NT2/D1 (cell line): ENCODE measurements around the gene FLYWCH1.

Experiments
- DNase-seq: peaks from one replicate; pipeline ENCODE4 v3.0.0-alpha.2; 2011; ENCODE audit warnings: low read depth, low spot score
- H3K27me3 ChIP-seq: 2 replicates; pipeline ENCODE4 v1.6.0; 2011; ENCODE audit warnings: mild to moderate bottlenecking; ENCODE audit not compliant: insufficient read length, insufficient read depth
- H3K36me3 ChIP-seq: 2 replicates; pipeline ENCODE4 v1.6.1; 2011; ENCODE audit warnings: mild to moderate bottlenecking, low read length, mixed read lengths; ENCODE audit not compliant: insufficient read depth, insufficient read length
- H3K4me1 ChIP-seq: 2 replicates; pipeline ENCODE4 v1.5.1; 2011; ENCODE audit not compliant: insufficient read depth, insufficient read length
- H3K4me3 ChIP-seq: 2 replicates; pipeline ENCODE4 v1.5.1; 2011; ENCODE audit warnings: low read depth; ENCODE audit not compliant: insufficient read length
- H3K9ac ChIP-seq: 2 replicates; pipeline ENCODE4 v1.6.0; 2011; ENCODE audit warnings: low read depth; ENCODE audit not compliant: insufficient read length
- H3K9me3 ChIP-seq: 2 replicates; pipeline ENCODE4 v1.5.1; 2011; ENCODE audit warnings: mild to moderate bottlenecking, low read length; ENCODE audit not compliant: insufficient read depth
- SUZ12 ChIP-seq: IDR thresholded peaks from 2 replicates; pipeline ENCODE4 v1.6.1; 2011; ENCODE audit not compliant: insufficient read length, insufficient read depth; ENCODE audit errors: extremely low read depth
- YY1 ChIP-seq: IDR thresholded peaks from 2 replicates; pipeline ENCODE4 v1.6.1; 2011; ENCODE audit not compliant: insufficient read length, insufficient read depth
- ZNF274 ChIP-seq: IDR thresholded peaks from 2 replicates; pipeline ENCODE4 v1.6.1; 2011; ENCODE audit warnings: mild to moderate bottlenecking, low read depth, low read length

FLYWCH1 gene

DNA sequence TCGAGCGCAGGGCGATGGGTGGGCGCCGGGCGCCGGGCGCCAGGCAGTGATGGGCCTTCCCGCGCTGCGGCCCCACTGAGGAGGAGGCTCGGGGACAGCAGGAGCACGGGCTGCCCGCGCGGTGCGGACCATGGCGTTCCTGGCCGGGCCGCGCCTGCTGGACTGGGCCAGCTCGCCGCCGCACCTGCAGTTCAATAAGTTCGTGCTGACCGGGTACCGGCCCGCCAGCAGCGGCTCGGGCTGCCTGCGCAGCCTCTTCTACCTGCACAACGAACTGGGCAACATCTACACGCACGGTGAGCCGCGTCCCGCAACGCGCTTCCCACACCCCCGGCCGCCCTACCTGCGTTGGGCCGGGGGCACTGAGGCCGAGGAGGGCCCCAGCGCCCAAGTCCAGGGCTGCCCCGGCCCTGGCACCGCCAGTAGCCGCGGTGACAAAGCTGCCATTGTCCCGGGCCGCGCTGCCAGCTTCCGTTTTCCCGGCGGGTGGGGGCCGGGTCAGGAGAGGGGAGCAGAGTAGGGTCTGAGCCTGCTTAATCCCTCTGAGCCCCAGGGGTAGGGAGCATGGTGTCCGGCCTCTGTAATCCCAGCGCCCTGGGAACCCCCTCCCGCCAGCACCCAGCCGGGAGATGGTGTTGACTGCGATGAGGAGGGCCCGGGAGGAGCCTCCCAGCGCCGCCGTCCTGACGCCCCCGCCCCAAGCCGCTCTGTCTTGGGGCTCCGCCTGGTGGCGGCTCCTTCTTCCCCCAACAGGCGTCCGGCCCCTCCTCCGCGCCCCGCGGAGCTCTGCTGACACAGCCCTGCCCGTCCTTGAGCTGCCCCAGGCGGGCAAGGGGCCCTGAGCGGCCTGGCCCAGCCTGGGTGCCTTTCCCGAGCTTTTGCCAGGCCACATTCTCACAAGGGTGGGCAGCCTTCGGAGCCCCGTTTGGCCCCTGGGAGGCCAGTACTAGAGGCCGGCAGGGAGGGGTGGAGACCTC lies 58.1 kb downstream of the FLYWCH1 start:
- peaks cover 28% of the 10 kb centered on the region for H3K4me1 ChIP-seq
- peak; percentile 75 for DNase-seq
- H3K9me3 ChIP-seq, result no peaks in the 10 kb centered on the region
- H3K36me3 ChIP-seq, result peaks cover 62% of the 10 kb centered on the region
- no peaks in the 10 kb centered on the region for H3K27me3 ChIP-seq
- peak overlapping the region; percentile 99 for H3K9ac ChIP-seq
- H3K4me3 ChIP-seq, result peak overlapping the region; percentile 98
- TF ChIP-seq YY1, result no peak
- no peak for TF ChIP-seq ZNF274
- no peak for TF ChIP-seq SUZ12

DNA sequence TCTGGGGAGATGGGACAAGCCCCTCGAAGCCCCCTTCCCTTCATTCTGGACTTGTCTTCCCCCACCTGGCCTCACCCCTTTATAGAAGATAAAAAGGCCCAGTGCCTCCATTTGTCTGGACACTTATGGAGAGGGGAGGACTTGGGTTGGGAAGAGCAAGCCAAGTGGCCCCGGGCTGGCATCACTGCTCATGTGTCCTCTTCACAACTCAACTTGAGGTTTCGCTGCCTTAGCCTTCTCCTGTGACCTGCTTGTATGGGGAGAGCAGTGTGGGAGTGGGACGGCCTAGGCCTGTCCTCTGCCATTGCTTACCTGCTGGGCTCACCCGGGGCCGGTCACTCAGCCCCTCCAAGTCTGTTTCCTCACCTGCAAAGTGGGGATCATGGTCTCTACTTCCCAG lies 58.8 kb downstream of the FLYWCH1 start:
- no peaks in the 10 kb centered on the region for H3K27me3 ChIP-seq
- peaks cover 28% of the 10 kb centered on the region for H3K4me1 ChIP-seq
- peak overlapping the region; percentile 99 for H3K9ac ChIP-seq
- H3K36me3 ChIP-seq, result peaks cover 69% of the 10 kb centered on the region
- DNase-seq, result no peak
- TF ChIP-seq ZNF274, result no peak
- TF ChIP-seq YY1, result no peak
- no peak for TF ChIP-seq SUZ12
- H3K9me3 ChIP-seq, result no peaks in the 10 kb centered on the region
- H3K4me3 ChIP-seq, result peak overlapping the region; percentile 98

DNA sequence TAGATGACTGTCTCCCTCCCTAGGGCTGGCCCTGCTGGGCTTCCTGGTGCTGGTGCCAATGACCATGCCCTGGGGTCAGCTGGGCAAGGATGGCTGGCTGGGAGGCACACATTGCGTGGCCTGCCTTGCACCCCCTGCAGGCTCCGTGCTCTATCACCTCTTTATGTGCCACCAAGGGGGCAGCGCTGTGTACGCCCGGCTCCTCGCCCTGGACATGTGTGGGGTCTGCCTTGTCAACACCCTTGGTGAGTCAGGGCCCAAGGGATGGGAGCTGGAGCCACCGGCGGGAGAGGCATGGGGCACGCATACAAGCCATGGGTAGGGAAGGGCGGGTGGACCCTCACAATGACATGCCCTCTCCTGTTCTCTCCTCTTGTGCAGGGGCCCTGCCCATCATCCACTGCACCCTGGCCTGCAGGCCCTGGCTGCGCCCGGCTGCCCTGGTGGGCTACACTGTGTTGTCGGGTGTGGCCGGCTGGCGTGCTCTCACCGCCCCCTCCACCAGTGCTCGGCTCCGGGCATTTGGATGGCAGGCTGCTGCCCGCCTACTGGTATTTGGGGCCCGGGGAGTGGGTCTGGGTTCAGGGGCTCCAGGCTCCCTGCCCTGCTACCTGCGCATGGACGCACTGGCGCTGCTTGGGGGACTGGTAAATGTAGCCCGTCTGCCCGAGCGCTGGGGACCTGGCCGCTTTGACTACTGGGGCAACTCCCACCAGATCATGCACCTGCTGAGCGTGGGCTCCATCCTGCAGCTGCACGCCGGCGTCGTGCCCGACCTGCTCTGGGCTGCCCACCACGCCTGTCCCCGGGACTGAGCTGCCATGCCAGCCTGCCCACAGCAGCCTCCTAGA lies 59.6 kb downstream of the FLYWCH1 start:
- H3K27me3 ChIP-seq, result no peaks in the 10 kb centered on the region
- TF ChIP-seq SUZ12 (no peak), YY1 (no peak), ZNF274 (no peak)
- peaks cover 27% of the 10 kb centered on the region for H3K4me1 ChIP-seq
- H3K4me3 ChIP-seq, result peak overlapping the region; percentile 98
- DNase-seq, result no peak
- no peaks in the 10 kb centered on the region for H3K9me3 ChIP-seq
- peak overlapping the region; percentile 99 for H3K9ac ChIP-seq
- peaks cover 73% of the 10 kb centered on the region for H3K36me3 ChIP-seq

DNA sequence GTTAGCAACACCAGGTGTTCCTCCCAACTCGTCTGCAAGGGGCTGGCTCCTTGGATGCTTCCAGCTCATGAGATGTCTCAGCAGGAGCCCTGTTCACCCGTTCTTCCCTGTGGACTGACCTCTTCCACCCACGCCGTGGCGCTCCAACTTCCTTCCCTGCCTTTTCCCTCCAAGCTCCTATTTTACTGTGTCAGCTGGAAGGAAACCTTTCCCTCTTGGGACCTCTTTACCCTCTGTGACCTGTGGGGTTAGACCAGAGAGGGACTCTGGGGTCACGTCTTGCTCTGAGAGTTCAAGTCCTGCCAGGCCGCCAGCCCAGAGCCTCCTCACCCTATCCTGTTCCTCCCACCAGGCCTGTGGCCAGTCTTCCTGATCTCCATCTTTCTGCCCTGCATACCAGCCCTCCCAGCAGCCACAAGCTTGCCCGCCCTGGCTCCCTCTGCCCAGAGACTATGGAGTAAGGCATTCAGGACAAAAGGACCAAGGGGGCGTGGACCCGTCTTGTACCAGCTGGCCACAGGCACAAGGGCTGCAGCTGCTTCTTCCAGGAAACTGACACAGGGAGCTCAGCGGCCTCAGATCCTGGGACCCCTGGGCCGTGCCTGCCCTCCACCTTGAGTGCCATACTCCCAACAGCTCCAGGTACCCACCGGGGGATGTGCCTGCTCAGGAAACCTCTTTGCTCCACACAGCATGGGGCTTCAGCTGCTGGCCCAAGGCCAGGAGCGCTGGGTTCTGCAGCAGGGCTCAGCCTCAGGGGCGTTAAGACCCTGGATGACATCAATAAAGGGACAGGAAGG lies 60.5 kb downstream of the FLYWCH1 start:
- TF ChIP-seq SUZ12, result no peak
- no peak for TF ChIP-seq ZNF274
- no peak for TF ChIP-seq YY1
- Histone ChIP-seq H3K4me1 (peaks cover 27% of the 10 kb centered on the region), H3K36me3 (peaks cover 77% of the 10 kb centered on the region), H3K27me3 (no peaks in the 10 kb centered on the region), H3K9ac (no peak overlapping the region), H3K4me3 (no peak overlapping the region), H3K9me3 (no peaks in the 10 kb centered on the region)
- no peak for DNase-seq

DNA sequence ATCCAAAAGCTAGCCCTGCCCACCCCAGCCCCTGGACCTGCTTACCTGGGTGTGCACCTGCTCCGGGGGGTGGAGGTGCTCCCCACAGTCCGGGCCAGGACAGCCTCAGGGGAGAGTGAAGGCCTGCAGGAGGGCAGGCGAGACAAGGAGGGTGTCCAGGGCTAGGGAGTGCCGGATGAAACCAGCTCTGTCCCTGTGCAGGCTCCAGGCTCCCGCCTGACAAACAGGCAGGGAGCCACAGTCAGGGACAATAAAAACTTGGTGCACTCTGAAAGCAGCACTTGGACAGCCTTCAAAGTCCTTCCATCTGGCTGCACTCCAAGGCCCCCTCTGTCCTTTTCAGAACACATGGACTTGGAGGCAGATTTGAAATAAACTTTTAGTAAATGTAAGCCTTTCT lies 61.4 kb downstream of the FLYWCH1 start:
- Histone ChIP-seq H3K9ac (no peak overlapping the region), H3K9me3 (no peaks in the 10 kb centered on the region), H3K4me3 (no peak overlapping the region), H3K27me3 (no peaks in the 10 kb centered on the region), H3K4me1 (peaks cover 27% of the 10 kb centered on the region), H3K36me3 (peaks cover 77% of the 10 kb centered on the region)
- no peak for DNase-seq
- TF ChIP-seq YY1, result no peak
- no peak for TF ChIP-seq ZNF274

DNA sequence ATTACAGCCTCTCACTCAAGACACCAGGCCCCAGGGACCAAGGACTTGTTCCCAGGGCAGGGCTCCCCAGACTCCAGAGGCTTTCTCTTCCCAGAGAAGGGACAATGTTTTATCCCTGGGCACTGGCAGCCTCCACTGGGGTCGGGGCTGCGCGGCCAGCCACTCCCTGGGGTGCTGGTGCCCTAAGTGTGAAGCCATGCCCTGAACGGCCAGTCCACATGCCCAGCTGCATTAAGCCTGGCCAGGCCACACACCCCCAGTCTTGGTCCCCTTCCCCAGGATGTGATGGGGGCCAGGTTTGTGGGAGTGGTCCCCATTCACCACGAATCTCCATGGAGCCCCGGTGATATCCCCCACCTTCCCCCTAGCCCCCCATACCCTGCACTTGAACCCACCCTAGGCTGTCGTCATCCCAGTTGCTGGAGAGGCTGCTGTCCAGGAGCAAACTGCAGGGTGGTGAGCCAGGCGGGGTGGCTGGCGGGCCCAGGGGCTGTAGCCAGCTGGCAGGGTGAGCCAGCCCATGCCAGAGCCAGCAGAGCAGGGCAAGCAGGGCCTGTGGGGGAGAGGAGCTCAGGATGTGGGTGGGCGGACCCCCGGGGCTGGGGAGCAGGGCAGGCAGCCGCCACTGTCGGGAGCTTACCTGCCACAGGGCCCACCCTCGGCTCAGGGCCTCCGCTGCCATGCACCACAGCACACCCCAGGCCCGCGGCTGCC lies 62.0 kb downstream of the FLYWCH1 start:
- no peaks in the 10 kb centered on the region for H3K27me3 ChIP-seq
- peaks cover 26% of the 10 kb centered on the region for H3K4me1 ChIP-seq
- no peak overlapping the region for H3K4me3 ChIP-seq

More for the DNA sequence above, 62.0 kb downstream of the FLYWCH1 start:
- no peak for DNase-seq
- H3K36me3 ChIP-seq, result peaks cover 80% of the 10 kb centered on the region
- TF ChIP-seq SUZ12 (no peak), YY1 (no peak), ZNF274 (no peak)
- H3K9ac ChIP-seq, result peak overlapping the region; percentile 33
- no peaks in the 10 kb centered on the region for H3K9me3 ChIP-seq
